NAMALWA (cell line): ENCODE results near the gene MED31.
"Not testable (repeated sequence)": the region's sequence is repeated elsewhere in the genome, so short reads cannot be mapped to it uniquely, and the experiment has no call there.

Experiments
- DNase-seq: peaks from one replicate; pipeline ENCODE4 v3.0.0-alpha.2; 2015; ENCODE audit warnings: low spot score

Gene MED31

DNA sequence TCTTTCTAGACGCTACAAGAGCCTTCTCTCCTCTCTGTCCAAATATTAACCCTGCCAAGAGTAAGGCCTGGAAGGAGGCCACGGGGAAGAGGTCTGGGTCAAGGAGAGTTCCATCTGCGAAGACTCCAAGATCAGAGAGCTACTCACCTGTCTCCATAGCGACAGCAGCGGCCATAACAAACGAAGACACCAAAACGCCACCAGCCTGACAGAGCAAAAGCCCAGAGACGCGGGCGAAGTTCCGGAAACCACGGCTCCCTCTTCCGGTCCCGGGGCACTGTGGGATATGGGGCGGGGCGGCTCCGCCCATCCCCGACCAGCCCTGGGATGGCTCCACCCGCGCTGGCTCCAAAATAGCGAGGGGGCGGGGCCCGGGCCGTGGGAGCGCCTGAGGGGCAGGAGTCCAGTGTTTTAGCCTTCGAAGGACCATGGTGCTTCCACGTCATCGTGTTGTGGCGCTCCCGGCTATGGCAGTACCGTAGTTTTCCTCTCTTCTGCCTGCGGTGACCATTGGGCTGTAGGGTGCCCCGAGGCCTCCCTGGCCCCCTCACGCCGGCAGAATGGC lies at the start of gene MED31, which contains the start of gene C17orf100:
TSS of gene MED31 (minus strand) at position 252 of the 565 bp plus-strand sequence. CDS start at position 175, 77 bp downstream.
TSS of gene C17orf100 (plus strand) at position 409 of the 565 bp plus-strand sequence. CDS start at position 561, 152 bp downstream.
- DNase-seq = peak; percentile 94

DNA sequence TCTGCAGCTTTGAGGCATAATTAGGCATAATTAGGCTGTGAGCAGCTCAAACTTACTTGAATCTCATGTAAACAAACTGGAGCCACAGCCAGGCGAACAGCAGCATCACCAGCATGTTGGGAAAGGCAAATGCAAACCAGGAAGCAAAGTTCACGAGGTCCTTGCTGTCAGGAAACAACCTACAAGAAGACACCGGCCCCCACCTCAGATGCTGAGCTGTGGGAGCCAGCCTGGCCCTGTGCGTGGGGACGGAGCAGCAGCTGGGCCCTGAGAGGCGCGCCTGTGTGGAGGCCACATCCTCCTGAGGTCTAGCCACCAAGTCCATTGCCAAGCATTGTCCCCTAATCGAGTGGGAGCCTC lies 49.5 kb upstream of the MED31 start:
- no peak for DNase-seq

DNA sequence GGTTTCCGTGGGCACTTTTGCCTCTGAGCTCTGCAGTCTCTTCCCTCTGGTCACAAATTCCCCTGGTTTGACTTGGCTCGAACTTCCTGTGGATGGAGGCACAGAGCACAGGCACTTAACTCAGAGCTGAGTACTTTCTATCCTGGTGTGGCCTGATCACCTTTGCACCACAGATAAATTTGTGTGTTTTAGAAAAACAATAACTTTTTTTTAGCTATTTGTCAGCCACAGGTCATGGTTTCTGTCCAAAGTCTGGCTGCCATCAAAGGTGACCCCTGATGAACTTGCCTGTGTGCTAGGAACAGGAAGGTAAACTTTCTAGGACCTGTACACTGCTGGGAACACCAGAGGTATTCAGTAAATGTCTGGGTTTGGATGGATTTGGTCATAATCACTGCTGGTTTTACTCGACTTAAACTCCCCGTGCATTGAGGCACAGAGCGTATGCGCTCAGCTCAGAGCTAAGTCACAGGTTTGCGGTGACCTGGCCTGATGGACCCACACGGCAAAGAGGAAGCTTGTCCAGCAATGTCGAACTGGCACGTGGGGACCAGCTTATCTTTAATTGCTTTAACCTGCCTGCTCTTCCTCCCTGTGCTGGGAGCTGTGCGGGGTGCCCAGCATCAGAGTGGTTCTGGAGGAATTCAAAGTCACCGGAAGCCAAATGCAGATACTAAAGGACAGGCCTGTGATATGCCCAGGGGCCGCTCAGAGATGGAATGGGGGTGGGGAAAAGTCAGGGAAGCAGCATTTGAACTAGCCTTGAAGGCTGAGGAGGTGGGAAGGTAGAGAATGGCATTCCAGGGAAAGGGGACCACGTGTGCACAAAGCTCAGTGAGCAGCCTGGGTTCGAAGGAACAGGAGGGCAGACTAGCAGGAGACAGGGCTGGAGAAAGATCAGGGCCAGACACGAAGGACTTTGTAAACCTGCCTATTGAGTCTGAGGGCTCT lies 48.9 kb upstream of the MED31 start:
- no peak for DNase-seq

DNA sequence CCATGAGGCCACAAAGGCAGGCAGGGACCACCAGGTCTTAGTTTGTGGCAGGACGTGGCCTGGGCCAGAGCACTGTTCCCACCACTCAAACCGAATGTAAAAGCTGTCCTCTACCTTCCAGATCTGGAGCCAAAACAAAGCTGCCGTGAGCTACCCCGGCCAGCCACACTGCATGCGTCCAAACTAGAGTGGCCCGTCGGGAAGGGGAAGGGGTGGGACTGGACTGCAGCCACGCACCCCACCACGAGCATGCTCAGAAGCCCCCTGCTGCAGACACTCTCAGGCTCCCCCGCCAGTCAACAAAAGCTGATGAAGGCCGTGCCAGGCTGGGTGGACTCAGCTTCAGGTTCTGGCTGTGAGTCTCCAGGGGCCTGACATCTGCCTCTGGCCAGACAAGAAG lies 46.6 kb upstream of the MED31 start:
- no peak for DNase-seq

DNA sequence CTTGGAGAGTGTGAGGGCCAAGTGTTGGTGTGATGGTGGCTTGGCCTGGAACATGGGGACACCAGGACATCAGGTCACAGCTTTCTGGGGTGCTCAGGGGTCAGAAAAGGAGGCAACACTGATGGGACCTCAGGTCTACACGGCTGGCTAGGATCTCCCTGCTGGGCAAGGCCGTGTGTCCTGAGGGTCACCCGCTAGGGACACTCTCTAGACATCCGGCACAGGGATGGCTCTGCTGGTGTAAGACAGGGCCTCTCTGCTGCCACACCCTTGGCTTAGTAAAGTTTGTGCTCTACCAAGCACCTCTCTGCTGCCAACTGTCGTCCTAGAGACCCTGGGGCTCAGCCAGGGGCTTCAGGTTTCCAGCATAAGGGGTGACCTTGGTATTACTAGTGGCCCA lies 45.5 kb upstream of the MED31 start:
- no peak for DNase-seq

DNA sequence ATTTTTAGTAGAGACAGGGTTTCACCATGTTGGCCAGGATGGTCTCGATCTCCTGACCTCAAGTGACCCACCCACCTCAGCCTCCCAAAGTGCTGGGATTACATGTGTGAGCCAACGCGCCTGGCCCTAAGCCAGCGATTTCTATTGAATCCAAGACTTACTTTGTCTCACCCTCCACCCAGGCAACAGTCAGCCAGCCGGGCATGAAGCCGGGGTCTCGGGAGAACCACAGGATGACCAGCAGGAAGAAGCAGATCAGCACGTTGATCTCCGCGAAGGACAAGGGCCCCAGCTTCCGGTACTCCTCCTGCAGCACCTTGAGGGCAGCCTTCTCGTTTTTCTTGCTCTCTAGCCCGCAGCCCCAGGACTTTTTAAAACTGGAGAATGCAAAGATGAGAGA lies 44.2 kb upstream of the MED31 start:
- DNase-seq = no peak

DNA sequence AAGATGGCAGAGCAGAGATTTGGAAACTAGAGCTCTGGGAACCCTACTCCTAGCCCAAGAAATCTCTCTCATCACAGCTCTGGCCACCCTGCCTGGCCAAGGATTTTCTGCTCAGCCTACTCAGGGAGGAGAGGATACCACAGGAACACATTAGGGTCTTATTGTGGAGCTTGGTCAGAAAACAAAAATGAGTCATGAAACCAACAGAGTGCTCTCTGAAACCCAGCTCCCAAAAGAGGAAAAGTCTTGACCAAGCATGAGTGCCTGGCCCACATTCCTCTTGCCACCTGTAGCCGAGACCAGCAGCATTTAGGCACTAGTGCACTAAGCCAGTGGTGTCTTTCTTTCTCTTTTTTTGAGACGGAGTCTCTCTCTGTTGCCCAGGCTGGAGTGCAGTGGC lies 43.6 kb upstream of the MED31 start:
- no peak for DNase-seq

DNA sequence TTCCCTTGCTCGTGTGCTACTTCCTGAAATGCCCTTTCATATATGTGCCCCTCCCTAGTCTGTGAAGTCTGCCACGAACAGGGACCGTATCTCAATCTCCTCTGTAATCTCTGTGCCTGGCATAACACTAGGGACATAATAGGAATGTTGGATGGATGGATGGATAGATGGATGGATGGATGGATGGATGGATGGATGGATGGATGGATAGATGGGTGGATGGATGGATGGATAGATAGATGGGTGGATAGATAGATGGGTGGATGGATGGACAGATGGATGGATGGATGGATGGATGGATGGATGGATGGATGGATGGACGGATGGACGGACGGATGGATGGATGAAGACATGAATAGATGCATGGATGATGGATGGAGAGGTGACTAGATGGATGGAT lies 40.6 kb upstream of the MED31 start:
- not testable (repeated sequence) for DNase-seq

DNA sequence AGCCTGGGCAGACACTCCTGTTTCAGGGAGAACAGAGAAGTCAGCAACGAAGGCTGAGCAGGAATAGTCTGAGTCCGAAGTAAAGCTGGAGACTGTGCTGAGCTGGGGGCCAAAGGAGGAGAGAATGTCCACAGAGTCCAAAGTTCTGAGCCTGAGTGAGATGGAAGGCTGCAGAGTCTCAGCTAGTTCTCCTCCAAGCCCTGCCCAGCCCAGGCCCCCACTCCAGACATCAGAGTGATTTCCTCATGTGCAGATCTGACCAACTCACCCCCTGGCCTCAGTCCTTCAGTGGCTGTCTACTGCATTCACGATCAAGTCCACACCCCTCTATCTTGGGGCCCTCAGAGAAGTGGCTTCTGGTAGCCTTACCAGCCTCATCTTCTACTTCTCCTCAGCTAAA lies 40.1 kb upstream of the MED31 start:
- no peak for DNase-seq

DNA sequence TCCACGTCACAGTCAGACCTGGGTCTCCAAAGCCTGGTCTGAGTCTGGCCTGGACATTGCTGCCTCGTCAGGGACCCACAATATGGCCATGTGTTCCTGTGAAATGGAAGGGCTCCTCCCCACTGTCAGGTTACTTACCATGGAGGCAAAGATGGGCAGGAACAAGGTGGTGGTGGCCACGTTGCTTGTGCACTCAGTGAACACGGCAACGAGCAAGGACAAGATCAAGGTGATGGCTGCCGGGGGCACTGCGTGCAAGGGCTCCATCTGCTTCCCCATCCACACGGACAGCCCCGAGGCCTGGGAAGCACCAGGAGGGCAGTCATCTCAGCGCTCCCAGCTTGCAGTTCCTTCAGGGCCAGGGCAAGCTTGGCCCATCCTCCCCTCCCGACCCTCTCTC lies 39.2 kb upstream of the MED31 start:
- no peak for DNase-seq

DNA sequence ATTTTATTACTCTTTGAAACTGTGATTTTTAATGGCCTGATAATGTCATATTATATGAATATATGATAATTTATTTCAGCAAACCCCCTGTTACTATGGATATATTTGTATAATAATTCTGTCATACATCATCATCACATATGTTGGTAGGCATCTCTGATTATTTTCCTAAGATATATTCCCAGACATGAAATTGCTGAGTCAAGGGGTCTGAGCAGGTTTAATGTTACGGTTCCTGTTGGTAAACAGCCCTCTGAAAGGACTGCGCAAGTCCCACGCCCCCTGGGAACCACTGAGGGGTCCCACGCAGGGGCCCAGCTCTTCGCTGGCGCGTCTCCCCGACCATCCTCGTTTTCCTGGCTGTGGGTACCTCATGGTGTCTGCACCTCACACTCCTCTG lies 37.5 kb upstream of the MED31 start:
- DNase-seq = no peak

DNA sequence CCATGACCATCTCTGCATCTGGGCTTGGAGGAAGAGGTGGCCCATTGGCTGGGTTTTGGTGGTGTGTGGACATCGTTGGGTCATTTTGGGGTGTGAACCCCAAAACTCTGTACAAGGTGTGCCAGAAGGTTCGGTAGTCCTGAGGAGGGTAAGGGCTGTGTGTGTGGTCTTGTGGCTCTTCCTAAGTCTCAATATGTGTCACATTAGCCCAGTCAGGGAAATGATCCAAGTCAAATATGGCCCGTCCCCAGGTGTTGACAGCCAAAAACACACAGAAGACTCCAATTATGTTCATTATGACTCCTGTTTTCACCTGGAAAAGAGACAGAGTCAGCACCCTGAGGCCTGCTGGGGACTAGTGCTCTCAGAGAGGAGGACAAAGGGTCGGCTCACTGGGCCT lies 34.6 kb upstream of the MED31 start:
- no peak for DNase-seq

DNA sequence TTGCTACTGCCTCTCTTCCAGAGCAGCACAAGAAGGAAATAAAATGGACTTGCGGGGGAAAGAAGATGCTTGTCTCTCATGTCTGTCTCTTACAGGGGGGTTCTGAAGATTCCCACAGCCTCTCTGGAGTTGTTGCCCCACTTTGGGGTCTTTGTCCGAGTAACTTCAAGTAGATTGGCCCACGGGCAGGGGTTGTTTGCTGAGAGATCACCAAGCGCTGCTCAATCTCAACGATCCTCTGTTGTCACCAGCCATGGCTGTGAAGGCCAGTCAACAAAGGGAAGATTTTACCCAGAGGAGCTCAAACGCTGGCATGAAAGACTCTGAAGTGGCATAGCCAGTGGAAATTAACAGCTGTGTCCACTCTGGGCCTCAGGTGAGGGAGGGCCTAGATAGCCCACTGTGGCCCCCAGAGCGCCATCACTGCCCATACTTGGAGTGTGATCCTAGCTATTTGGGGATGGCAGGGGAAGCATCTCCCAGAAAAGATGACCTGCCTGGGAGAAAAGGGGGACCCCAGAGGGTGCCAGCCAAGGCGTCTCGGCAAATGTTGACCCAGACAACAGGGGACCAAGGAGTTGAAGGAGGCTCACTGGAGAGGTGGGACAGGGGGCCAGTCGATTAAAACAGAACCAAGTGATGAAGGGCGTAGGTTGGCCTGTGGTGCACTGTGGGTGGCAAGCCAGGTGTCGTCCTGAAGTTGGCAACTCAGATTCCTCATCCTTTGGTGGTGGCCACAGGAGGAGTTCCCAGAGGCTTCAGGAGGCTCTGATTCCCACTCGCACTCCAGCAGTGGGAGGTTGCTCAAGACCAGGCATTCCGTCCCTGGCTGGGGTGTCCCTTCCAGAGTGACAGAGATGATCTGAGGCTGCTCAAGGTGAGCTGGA lies 33.7 kb upstream of the MED31 start:
- no peak for DNase-seq

DNA sequence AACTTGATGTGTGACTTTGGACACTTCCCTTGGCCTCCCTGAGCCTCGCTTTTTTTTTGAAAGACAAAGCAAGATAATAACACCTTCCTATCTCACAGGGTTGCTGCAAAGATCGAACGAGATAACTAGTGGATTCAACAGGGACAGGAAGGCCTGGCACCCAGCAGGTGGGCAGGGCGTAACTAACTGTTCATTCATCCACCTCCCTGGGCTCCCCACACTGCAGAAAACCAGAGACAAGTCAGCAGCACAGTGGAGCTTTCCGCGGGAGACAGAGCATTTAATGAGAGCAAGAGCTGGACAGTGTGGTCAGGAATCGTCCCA lies 33.0 kb upstream of the MED31 start:
- no peak for DNase-seq

DNA sequence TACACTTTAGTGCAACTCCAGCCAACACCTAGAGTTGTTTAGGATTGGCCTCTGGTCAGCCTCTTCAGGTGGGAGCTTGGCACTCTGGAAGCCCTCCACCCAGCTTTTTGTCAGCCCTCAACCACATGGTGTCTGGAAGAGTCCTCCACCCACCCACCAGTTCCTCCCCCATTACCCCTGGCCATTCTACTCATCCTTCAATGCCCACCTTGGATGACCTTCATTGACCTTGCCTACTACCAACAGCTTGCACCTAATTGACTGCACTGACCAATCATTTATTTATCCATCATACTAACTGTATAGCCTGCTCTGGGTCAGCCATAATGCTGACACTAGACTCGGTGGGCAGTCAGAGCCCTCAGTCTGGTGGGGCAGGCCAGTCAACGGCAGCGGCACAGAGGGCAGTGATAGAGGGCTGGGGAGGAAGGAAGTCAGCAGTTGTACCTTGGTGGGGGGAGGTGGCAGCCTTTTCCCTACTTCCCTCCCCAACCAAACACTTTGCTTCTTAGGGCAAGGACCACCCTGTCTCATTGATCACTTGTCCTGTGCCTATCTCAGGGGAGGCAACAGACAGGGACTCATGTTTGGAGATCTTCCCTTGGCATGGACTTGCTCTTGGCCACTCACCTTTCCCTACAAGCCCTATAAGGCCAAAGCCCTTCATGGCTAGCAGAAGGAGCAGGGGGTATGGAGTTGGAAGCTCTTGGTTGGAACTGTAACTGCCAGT lies 32.5 kb upstream of the MED31 start:
- no peak for DNase-seq

DNA sequence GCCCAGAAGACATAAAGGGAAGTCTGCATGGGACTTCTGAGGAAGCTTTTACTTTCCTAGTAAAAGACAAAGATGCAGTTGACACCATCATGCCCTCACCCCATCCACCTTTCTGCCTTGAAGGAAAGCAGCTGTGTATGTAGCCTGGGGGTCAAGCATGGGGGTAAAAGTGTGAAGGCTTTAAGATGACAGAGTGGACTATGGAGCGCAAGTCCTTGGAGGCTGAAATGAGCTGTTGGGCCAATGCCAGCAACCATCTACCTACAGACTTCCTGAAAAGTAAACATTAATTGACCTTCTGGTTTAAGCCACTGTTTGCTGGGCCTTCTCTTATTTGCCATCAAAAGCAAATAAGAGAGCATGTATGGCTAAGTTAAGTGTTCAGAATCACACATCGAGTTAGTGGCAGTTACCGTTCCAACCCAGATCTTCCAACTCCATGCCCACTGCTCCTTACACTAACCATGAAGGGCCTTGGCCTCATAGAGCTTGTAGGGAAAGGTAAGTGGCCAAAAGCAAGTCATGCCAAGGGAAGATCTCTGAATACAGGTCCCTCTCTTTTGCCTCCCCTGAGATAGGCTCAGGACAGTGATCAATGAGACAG lies 31.8 kb upstream of the MED31 start:
- DNase-seq = no peak

DNA sequence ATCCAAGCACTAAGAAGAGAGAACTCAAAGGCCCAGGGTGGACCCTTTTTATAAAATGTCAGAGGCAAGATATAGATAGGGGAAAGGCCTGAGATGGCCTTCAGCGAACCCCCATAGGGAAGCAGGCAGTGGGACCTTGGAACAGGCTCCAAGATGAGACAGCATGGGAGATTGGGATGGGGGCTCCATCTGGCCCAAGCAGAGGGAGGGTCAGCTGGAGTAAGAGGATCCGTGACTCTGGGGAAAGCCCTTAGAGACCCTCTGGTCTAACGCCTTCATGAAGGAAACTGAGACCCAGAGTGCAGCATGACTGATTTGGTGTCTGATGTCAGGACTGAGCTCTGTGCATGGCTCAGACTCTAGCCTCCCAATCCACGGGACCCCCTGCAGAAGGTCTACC lies 30.9 kb upstream of the MED31 start:
- DNase-seq = no peak

DNA sequence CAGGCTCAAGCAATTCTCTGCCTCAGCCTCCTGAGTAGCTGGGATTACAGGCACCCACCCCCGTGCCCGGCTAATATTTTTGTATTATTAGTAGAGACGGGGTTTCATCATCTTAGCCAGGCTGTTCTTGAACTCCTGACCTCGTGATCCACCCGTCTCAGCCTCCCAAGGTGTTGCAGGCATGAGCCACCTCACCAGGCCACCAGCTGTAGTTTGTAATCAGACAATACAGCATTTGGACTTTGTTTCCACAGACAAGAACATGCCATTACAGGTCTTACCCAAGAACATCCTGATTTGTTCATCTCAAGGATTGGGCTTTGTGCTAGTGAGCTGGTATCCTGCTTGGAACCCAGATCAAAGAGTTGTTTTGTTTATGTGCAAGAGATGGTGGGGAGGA lies 30.3 kb upstream of the MED31 start:
- DNase-seq = no peak

DNA sequence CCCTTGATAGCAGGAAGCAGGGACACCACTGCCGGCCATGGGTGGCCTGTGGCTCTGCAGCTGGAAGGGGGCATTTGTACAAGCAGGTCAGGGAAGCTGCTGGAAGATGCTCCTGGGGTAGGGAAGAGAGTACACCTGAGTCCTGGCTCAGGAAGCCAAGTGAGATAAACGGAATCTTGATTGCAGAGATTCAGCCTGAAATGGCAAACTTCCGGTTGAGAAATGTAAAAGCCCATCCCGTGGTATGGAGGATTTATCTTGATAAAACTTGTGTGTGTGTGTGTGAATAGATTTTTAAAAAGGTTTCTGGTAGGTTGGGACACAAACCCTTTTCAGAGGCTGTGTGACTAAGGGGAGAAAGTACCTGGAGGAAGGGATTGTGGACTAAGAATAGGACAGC lies 29.8 kb upstream of the MED31 start:
- DNase-seq = no peak

DNA sequence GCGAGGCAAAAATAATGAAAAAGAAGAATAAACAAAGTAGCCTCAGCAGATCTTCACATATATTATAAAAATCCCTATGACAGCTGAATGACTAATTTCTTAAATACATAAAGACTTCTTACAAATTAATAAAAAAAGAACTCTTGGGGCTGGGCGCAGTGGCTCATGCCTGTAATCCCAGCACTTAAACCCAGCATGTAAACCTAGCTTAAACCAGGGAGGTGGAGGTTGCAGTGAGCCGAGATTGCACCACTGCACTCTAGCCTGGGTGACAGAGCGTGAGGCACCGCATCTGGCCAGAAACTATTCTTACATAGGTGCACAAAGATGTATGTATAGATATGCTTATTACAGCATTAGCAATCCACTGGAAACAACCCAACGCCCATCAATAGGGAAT lies 27.8 kb upstream of the MED31 start:
- DNase-seq = no peak

DNA sequence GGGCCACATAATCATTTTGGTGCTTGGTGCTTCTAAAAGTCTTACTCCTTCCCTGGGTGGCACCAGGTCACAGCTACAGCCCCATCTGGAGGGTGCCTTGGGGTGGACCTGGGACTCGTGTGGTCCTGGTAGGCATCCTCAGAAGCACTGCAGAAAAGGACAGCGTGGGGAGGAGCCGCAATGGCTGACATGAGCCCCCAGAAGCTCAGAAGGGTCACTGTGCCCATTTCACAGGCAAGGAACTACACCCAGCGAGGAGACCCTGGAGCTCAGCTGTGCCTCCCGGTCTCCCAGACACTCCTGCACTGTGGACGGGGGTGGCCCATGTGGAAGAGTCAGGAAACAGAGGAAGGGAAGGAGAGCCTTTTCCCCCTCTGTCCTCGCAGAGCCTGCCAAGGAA lies 26.5 kb upstream of the MED31 start:
- DNase-seq = no peak
